NCI-H345 (cell line): ENCODE measurements around the gene EFNA1.

Experiments used
- DNase-seq: peaks from one replicate; lab custom pipeline; 2025; lab: John Stamatoyannopoulos, UW

EFNA1 gene

DNA sequence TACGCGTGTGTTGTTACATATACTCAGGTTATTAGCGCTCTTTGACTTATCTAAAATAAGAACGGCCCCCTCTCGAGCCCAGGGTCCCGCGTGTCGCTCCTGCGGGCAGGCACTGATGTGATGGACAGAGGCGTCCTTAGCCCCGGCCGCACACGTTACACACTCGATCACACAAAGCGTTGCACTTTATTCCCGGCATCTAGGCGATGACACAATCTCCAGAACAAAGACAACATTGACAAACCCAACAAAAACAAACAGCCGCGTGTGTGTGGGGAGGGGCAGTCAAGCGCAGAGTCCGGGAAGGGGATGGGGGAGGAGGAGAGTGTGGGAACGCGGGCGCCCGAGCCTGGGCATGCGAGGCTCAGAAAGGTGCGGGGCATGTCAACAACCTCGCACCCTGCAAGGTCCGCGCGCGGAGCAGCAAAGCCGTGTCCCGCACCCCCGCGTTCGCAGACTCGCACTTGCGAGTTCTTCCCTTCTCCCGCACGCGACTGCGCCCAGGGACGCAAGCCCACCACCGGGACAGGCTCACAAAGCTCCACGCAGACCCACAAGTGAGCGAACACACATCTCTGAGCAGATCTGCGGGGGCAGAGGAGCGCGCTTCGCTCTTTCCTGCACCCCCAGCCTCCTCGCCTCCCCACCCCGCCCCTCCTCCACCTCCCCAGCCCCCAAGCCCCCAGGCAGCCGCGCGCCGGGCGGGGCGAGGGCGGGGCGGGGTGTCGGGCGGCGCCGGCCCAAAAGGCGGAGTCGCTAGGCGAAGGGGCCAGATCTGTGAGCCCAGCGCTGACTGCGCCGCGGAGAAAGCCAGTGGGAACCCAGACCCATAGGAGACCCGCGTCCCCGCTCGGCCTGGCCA, at the start of gene EFNA1:
EFNA1 (plus strand) TSS at position 772 of the 862 bp plus-strand sequence. CDS start 102 bp downstream, outside the sequence.
- peak; percentile 65 for DNase-seq

GRCh38 chr1:155078469-155079209, 49.0 kb upstream of the EFNA1 start, which contains the start of gene EFNA3:
Gene EFNA3, plus strand, starts transcription at chr1:155078837. Its CDS starts 105 bp downstream, at chr1:155078942.
- DNase-seq, result peak; percentile 93

GRCh38 chr1:155079210-155079486, 48.5 kb upstream of the EFNA1 start:
- DNase-seq, result no peak

- peak; percentile 54 for DNase-seq
Measured at GRCh38 chr1:155079487-155080311, 48.0 kb upstream of the EFNA1 start.

GRCh38 chr1:155080312-155081228, 47.1 kb upstream of the EFNA1 start:
- peak; percentile 98 for DNase-seq

DNA sequence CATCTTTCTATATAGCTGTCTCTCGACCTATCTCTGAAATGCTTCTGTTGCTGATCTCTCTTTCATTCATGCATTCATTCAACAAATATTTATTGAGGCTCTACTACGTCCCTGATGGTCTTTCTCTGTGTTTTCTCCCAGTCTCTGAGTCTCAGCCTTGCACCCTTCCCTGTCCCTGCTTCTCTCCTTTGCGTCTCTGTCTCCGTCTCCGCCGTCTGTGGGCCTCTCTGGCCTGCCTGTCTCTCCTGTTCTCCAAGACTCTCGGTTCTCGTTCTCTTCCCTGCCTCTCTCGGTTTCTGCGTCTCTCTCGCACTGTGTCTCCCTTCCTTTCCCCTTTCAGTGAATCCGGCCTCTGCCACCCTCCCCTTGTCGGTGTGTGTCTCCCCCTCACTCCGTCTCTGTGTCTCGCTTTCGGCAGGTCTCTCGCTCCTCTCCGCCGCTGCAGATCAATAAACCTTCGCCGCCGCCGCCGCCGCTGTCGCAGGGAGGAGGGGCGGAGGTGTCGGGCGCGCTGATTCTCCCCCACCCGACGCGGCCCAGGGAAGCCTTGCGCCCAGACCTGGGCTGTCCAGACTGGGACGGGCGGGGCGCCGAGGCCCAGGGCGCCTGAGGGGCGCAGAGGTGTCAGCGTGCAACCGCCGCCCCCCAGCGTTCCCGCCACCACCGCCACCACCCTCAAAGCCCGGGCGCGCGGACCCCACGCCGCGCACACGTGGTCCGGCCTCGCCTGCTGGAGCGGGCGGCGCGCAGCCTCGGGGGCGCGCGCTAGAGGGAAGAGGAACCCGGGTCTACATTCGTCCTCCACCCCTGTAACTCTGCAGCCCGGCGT, 46.0 kb upstream of the EFNA1 start:
- no peak for DNase-seq

GRCh38 chr1:155082301-155083051, 45.2 kb upstream of the EFNA1 start:
- no peak for DNase-seq

- no peak for DNase-seq
Measured at GRCh38 chr1:155083052-155083541, 44.6 kb upstream of the EFNA1 start.

DNA sequence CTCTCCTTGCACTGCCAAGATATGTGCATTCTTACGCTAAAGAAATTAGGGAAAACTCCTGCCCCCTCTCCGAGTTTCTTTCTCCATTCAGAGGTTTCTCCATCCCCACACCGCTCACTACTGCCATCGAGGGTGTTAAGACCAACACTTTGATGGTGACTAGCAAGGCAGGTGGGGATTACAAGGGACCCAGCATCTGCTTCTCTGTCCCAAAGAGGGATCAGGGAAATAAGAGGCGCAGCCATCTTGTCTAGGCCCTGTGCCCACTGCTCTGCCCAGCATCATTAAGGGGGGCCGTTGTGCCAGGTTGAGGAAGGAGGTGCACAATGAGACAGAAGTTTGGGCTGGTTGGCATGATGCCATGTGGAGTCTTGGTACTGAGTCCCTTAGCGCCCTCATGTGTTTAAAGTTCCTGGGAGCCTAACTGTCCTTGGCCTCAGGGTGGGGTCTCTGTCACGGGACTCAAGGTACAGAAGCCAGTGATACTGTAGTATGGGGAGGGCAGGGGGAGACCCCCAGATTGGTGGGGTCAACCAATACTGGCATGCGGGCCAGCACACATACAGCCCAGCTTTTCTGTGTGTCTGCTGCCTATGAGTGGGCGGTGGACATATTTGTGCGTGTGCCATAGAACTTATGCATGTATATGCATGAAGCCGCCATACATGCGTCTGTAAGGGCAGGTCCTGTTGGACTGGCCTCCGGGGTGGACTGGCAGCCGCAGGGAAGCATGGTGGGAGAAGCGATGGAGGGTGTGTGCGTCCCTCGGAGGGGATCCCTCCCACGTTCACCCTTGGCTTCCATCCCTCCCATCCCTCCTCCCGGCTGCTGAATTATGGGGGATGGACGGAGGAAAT, 43.6 kb upstream of the EFNA1 start:
- DNase-seq, result peak; percentile 75

GRCh38 chr1:155084722-155085503, 42.8 kb upstream of the EFNA1 start:
- peak; percentile 99 for DNase-seq

GRCh38 chr1:155085504-155086127, 42.1 kb upstream of the EFNA1 start:
- peak; percentile 77 for DNase-seq

DNA sequence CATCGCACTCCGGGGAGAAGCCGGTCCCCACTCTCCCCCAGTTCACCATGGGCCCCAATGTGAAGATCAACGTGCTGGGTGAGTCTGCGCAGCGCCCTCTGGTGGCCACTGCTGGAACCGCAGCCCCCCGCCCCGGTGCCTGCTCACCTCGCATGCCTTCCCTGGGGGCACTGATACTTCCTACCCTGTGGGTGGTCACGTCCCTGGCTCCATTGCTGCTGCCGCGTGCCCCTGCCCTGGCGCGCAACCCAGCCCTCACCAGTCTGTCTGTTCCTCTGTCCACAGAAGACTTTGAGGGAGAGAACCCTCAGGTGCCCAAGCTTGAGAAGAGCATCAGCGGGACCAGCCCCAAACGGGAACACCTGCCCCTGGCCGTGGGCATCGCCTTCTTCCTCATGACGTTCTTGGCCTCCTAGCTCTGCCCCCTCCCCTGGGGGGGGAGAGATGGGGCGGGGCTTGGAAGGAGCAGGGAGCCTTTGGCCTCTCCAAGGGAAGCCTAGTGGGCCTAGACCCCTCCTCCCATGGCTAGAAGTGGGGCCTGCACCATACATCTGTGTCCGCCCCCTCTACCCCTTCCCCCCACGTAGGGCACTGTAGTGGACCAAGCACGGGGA, 41.4 kb upstream of the EFNA1 start:
- peak; percentile 86 for DNase-seq

- DNase-seq, result no peak
Measured at GRCh38 chr1:155086856-155087535, 40.7 kb upstream of the EFNA1 start.

- peak; percentile 90 for DNase-seq
Measured at GRCh38 chr1:155091071-155092051, 36.3 kb upstream of the EFNA1 start.

- no peak for DNase-seq
Measured at GRCh38 chr1:155092131-155092530, 35.5 kb upstream of the EFNA1 start.
